ENCODE data around the gene PGBD5. TPM values are rescaled to one million over a fixed set of nuclear protein-coding genes. Genes with fewer than 3 reads are reported as not detected.

The PGBD5 gene
- total and polyA plus RNA-seq, 2 donors (not counting 1 experiment from before 2014, with no cell fraction given), result 0.10 to 0.17 TPM

- H4K20me1 ChIP-seq (ENCODE audit: control insufficient read depth, extremely low read depth, insufficient read depth, low read length), result no peaks in the 10 kb centered on the region
- H3K4me1 ChIP-seq (ENCODE audit: control insufficient read depth, extremely low read depth, insufficient read depth, low read length), result no peaks in the 10 kb centered on the region
- no peaks in the 10 kb centered on the region for H3K27me3 ChIP-seq (ENCODE audit: control insufficient read depth, insufficient read depth, low read length)
- peak; percentile 70 to 77 for DNase-seq (ENCODE audit: low read depth in 2 of 2)
- H3K79me2 ChIP-seq (ENCODE audit: control insufficient read depth, insufficient read depth, low read length), result no peaks in the 10 kb centered on the region
- H3K9me3 ChIP-seq (ENCODE audit: control insufficient read depth, insufficient read depth, low read depth, low read length), result no peaks in the 10 kb centered on the region
- H3K4me3 ChIP-seq (replicated peaks in 1 of 4; ENCODE audit: control extremely low read depth in 1 of 4, insufficient read depth in 1 of 4, low read depth in 3 of 4, low read length in 4 of 4), result no peak overlapping the region
- no peaks in the 10 kb centered on the region for H3K36me3 ChIP-seq (ENCODE audit: control insufficient read depth, insufficient read depth, low read length)
- H3K27ac ChIP-seq (ENCODE audit: insufficient read depth, low read length), result no peak overlapping the region
- H3K4me2 ChIP-seq (ENCODE audit: extremely low read depth, insufficient read depth, low read length), result no peak overlapping the region
- no peak overlapping the region for H2AFZ ChIP-seq (ENCODE audit: low read length)
- H3K9ac ChIP-seq (ENCODE audit: insufficient read depth, low read length), result no peak overlapping the region
- TF ChIP-seq EZH2 (IDR thresholded peaks at IDR 0.05; ENCODE audit: low read length, missing control alignments) (no peak), CTCF (conservative IDR thresholded peaks at IDR 0.05 in 1 of 2, IDR thresholded peaks at IDR 0.05 in 1 of 2; ENCODE audit: low read depth in 1 of 2, low read length in 2 of 2) (no peak)
These were observed 66.0 kb downstream of the PGBD5 start for GRCh38 chr1:230359992-230360668.

GRCh38 chr1:230356869-230357794, 69.0 kb downstream of the PGBD5 start:
- Histone ChIP-seq H3K4me1 (ENCODE audit: control insufficient read depth, extremely low read depth, insufficient read depth, low read length) (no peaks in the 10 kb centered on the region), H3K4me2 (ENCODE audit: extremely low read depth, insufficient read depth, low read length) (no peak overlapping the region), H3K79me2 (ENCODE audit: control insufficient read depth, insufficient read depth, low read length) (no peaks in the 10 kb centered on the region), H3K27ac (ENCODE audit: insufficient read depth, low read length) (no peak overlapping the region), H3K36me3 (ENCODE audit: control insufficient read depth, insufficient read depth, low read length) (no peaks in the 10 kb centered on the region), H3K9ac (ENCODE audit: insufficient read depth, low read length) (no peak overlapping the region), H3K4me3 (replicated peaks in 1 of 4; ENCODE audit: control extremely low read depth in 1 of 4, insufficient read depth in 1 of 4, low read depth in 3 of 4, low read length in 4 of 4) (no peak overlapping the region), H4K20me1 (ENCODE audit: control insufficient read depth, extremely low read depth, insufficient read depth, low read length) (no peaks in the 10 kb centered on the region), H2AFZ (ENCODE audit: low read length) (no peak overlapping the region), H3K27me3 (ENCODE audit: control insufficient read depth, insufficient read depth, low read length) (no peaks in the 10 kb centered on the region), H3K9me3 (ENCODE audit: control insufficient read depth, insufficient read depth, low read depth, low read length) (no peaks in the 10 kb centered on the region)
- TF ChIP-seq CTCF (conservative IDR thresholded peaks at IDR 0.05 in 1 of 2, IDR thresholded peaks at IDR 0.05 in 1 of 2; ENCODE audit: low read depth in 1 of 2, low read length in 2 of 2), result no peak
- no peak for TF ChIP-seq EZH2 (IDR thresholded peaks at IDR 0.05; ENCODE audit: low read length, missing control alignments)
- DNase-seq (ENCODE audit: low read depth in 2 of 2), result no peak

- TF ChIP-seq EZH2 (IDR thresholded peaks at IDR 0.05; ENCODE audit: low read length, missing control alignments) (no peak), CTCF (conservative IDR thresholded peaks at IDR 0.05 in 1 of 2, IDR thresholded peaks at IDR 0.05 in 1 of 2; ENCODE audit: low read depth in 1 of 2, low read length in 2 of 2) (no peak)
These were observed 69.9 kb downstream of the PGBD5 start for GRCh38 chr1:230356190-230356589.

More at GRCh38 chr1:230356190-230356589, 69.9 kb downstream of the PGBD5 start:
- DNase-seq (ENCODE audit: low read depth in 2 of 2), result no peak
- Histone ChIP-seq H3K9me3 (ENCODE audit: control insufficient read depth, insufficient read depth, low read depth, low read length) (no peaks in the 10 kb centered on the region), H2AFZ (ENCODE audit: low read length) (no peak overlapping the region), H3K79me2 (ENCODE audit: control insufficient read depth, insufficient read depth, low read length) (no peaks in the 10 kb centered on the region), H4K20me1 (ENCODE audit: control insufficient read depth, extremely low read depth, insufficient read depth, low read length) (no peaks in the 10 kb centered on the region), H3K27me3 (ENCODE audit: control insufficient read depth, insufficient read depth, low read length) (no peaks in the 10 kb centered on the region), H3K4me1 (ENCODE audit: control insufficient read depth, extremely low read depth, insufficient read depth, low read length) (no peaks in the 10 kb centered on the region), H3K36me3 (ENCODE audit: control insufficient read depth, insufficient read depth, low read length) (no peaks in the 10 kb centered on the region), H3K27ac (ENCODE audit: insufficient read depth, low read length) (no peak overlapping the region), H3K9ac (ENCODE audit: insufficient read depth, low read length) (no peak overlapping the region), H3K4me2 (ENCODE audit: extremely low read depth, insufficient read depth, low read length) (no peak overlapping the region), H3K4me3 (replicated peaks in 1 of 4; ENCODE audit: control extremely low read depth in 1 of 4, insufficient read depth in 1 of 4, low read depth in 3 of 4, low read length in 4 of 4) (no peak overlapping the region)

Data from fibroblast of lung (primary cell).